GM21528 (cell line): ENCODE results near the gene OR2AJ1.

Experiments used
- ATAC-seq: cut with Tn5 transposase; IDR thresholded peaks from one replicate; pipeline ENCODE4 v1.9.1; 2021; ENCODE audit warnings: mild to moderate bottlenecking, moderate library complexity; ENCODE audit not compliant: unreplicated experiment, low FRiP score

Gene OR2AJ1

GRCh38 chr1:247953408-247953807, 28.7 kb downstream of the OR2AJ1 start:
- ATAC-seq: no peak

GRCh38 chr1:247961791-247962190, 37.1 kb downstream of the OR2AJ1 start:
- ATAC-seq: no peak

DNA sequence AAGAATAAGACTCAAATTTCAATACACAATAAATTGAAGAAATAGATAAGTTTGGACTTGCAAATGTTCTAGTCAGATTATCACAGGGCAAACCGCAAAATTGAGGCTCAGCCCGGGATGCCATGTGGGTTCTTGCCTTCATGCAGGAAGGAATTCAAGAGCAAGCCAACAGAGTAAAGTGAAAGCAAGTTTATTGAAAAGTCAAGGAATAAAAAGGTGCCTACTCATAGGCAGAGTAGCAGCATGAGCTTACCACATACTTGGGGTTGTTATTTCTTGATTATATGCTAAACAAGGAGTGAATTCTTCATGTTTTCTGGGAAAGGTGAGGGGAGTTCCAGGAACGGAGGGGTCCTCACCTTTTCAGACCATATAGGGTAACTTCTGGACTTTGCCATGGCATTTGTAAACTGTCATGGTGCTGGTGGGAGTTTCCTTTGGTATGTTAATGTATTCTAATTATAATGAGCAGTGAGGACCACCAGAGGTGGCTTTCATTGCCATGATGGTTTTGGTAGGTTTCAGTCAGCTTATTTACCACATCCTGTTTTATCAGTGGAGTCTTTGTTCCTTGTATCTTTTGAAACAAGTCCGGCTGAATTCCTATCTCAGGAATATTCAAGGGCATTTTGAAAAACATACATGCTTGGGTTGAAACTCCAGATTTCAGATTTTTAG, 38.4 kb downstream of the OR2AJ1 start:
- no peak for ATAC-seq

GRCh38 chr1:247964933-247965332, 40.2 kb downstream of the OR2AJ1 start, which contains the start of gene OR2AK2:
TSS of gene OR2AK2 (plus strand) at chr1:247965233. CDS start at chr1:247965377, 144 bp downstream.
- no peak for ATAC-seq

DNA sequence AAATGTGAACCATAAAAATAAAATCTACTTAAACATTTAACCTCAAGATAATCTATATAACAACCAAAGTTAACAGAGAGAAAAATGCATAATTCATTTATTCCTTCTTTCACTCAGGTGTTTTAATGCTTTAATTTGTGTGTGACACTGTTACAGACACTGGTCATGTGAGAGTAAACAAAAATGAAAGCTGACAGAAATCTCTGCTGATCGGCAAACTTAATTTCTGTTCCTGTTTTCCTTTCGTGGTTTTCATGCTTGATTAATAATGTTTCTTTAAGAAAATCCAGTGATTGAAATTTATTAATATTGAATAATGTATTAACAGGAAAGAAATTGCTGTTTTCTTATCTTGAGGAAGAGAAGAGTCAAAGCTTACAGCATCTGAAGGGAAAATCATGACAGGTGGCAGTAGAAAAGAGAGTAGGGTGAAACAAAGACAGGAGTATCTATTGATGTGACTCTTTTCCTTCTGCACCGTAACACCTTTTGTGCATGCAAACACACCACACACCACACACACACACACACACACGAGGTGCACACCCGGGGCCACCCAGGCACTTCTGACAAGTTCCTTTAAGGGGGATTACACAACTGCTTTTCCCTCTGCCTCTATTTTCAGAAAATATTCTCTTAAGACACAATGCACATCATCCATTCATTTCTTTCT, 42.0 kb downstream of the OR2AJ1 start:
- peak; percentile 96 for ATAC-seq
